GM21390 (cell line): ENCODE data around the gene SLC25A18.
"Not testable (repeated sequence)": the region's sequence is repeated elsewhere in the genome, so short reads cannot be mapped to it uniquely, and the experiment has no call there.

Experiments used
- ATAC-seq: cut with Tn5 transposase; IDR thresholded peaks from one replicate; pipeline ENCODE4 v1.9.1; 2021; ENCODE audit not compliant: unreplicated experiment

The SLC25A18 gene, protein sequence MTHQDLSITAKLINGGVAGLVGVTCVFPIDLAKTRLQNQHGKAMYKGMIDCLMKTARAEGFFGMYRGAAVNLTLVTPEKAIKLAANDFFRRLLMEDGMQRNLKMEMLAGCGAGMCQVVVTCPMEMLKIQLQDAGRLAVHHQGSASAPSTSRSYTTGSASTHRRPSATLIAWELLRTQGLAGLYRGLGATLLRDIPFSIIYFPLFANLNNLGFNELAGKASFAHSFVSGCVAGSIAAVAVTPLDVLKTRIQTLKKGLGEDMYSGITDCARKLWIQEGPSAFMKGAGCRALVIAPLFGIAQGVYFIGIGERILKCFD

DNA sequence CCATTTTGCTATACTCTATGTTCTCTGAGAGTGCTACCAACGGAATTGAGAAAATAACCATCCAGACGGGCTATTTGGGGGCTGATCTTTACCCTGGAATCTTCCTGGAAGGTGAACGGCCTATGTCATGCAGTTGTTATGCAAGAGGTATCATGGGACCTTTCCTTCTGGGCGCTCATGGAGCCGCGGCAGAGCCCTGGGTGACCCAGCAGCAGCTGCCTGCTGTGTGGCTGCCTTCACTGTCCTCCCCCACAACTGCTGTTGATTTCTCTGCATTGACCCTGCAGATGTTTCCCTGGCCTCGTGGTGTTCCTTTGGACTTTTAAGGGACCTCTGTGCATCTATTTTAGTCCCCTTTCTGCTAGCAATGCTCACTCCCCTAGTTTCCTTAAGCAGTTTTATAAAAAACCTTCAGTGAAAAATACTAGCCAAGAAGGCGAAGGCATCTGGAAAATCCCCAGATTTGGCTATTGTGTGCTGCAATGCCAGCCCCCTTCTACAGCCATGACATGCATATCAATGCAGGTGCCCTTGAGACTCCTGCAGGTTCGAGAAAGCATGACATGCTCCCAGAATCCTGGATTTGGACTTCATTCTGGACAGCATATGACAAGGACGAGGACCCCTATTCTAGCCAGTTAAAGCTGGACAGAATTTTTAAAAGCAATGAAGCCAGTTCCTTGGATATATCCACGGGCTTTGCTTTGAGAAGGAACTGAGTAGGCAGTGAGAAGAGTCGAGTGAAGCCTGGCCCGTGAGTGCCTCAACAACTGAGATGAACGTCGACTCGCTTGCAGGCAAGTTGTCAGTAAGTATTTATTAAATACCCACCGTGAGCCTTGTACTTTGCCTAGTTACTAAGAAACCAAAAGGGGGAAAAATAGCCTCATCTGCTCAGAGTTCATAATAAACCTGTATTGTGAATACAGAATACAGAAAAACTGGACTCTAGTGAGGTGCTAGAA, at the start of gene SLC25A18:
Gene SLC25A18, plus strand, starts transcription at position 593 of the 965 bp plus-strand sequence. CDS start 16,447 bp downstream, outside the sequence.
- ATAC-seq, result no peak

DNA sequence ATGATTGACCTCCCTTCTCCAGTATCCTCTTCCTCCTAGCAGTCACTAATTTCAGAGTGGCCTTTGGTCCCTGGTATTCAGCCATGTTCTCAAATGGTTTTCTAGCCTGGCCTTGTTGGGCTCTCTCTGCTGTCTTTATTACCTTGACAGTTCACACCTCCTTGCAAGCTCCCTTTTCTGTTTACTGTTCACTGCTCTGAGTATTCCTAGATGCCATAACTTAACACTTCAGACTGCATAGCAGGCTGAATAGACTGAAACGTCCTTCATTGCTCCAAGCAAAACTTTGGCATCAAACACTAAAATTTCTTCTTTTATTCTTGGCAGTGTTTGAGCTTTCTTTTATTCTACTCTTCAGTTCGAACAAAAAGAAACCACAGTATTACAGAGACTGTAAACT, 49.7 kb upstream of the SLC25A18 start:
- no peak for ATAC-seq

DNA sequence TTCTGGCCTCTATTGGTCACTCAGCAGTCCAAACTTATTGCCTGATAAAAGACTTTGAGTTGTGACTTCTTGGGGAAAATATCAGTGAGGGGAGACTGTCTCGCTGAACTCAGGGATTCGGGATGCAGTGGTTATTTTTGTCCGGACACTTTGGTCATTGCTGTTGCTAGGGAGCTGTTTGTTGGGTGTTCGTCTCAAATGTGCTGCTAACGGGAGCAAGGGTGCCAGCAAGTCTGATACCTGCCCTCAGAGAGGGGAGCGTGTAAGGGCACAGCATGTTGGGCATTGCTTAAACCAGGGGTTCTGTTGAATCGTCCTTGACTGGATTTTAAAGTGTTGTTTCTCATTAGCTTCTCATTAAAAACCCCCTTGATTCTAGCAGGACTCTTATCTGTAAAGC, 49.2 kb upstream of the SLC25A18 start:
- ATAC-seq, result no peak

DNA sequence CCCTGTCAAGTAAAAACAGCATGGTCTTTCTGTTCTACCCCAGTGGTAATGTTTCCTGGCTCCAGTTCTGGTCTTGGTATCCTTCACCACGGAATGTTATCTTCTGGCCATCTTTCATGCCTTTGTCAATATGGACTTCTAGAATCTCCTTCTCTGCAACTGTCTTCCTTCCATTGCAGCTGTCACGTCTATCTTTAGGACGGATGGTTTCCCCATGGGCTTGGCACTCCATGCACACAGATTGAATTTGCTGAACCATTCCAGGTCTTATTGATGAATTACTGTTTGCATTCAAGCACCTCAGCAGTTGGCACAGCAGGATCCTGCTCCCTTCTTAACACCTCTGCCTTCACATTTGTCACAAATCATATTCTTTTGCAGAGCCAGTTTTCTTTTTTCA, 44.9 kb upstream of the SLC25A18 start:
- ATAC-seq, result no peak

DNA sequence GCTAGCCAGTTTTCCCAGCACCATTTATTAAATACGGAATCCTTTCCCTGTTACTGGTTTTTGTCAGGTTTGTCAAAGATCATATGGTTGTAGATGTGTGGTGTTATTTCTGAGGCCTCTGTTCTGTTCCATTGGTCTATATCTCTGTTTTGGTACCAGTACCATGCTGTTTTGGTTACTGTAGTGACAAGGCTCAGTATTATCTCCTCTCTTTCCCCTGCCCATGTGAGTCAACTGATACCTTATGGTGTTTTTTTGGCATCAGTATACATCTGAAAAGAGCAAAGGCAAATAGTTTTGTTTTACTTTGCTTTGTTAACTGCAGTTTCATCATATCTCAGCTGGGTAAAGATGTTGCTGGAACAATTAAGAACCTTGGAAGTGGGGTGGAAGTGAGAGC, 41.3 kb upstream of the SLC25A18 start:
- ATAC-seq, result not testable (repeated sequence)

DNA sequence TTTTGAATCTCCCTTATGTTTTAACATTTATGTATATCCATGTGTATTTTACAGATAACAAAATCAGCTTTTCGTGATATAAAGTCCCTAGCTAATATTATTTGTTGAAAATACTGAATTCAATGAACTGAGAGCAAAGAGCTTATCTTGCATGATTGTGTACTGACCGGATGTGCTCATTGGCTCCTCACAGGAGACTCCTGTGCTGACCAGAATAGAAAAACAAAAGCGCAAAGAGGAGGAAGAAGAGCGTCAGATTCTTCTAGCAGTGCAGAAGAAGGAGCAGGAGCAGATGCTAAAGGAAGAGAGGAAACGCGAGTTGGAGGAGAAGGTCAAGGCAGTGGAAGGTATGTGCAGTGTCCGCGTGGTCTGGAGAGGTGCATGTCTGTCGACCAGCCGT, 39.4 kb upstream of the SLC25A18 start:
- no peak for ATAC-seq

DNA sequence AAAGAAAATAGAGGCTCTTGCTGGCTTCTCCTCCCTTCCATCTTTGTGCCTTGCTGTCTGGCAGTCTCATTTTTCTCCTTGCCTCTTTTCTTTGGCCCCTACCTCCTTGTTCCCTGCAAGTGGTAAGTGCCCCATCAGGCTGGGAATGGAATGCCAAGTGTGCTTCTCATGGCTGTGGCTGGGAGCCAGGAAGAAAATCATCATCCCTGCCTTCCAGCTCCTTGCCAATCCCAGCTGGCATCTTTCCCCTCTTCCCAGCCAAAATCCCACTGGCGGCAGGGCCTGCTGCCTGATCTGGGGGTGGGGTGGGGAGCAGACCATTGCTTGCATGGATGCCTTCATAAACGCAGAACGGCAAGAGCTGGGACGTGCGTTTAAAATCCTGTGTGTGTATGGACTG, 27.0 kb upstream of the SLC25A18 start:
- ATAC-seq, result no peak

DNA sequence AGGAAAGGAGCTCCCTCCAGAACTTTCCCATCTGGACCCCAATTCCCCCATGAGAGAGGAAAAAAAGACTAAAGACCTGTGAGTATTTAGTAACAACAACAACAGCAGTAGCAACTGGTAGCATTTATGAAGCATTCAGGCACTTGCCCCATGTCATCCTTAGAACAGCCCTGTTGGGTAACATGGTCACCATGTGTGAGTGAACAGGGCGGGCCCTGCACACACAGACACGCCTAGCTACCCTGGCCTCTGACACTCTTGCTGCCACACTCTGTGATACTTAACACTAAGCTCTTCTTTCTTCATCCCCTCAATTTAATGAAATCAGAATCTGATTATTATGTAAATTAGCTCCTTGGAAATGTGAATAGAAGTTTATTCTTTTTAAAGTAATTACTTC, 26.1 kb upstream of the SLC25A18 start:
- ATAC-seq, result no peak

DNA sequence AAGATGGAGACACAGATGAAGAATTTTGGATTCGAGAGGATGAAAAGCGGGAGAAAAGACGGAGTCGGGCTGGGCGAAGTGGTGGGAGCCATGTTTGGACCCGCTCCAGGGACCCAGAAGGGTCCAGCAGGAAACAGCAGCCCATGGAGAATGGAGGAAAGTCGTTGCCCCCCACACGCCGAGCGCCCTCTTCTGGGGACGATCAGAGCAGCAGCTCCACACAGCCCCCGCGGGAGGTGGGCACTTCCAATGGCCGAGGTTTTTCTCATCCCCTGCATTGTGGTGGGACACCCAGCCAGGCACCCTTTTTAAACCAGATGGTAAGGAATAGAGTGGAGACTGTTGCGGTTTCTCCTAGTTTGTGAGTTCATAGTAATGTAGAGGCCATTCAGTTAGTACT, 22.8 kb upstream of the SLC25A18 start:
- ATAC-seq, result no peak

DNA sequence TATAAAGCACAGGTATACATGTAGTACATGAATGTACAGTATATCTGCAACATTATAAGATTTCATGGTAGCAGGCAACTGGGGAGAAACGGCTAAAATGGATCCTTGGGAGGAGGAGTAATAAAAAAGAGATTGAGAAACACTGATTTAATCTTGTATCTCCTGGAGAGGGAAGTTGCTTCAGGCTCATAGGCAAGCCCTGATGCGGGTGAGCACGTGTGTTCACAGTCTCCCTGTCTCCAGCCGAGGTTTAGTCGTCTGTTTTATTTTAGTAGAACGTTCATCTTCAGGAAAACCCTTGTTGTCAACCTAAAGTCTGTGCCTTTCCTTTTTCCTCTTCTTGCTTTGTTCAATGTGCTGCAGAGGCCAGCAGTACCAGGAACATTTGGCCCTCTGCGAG, 21.8 kb upstream of the SLC25A18 start:
- no peak for ATAC-seq

DNA sequence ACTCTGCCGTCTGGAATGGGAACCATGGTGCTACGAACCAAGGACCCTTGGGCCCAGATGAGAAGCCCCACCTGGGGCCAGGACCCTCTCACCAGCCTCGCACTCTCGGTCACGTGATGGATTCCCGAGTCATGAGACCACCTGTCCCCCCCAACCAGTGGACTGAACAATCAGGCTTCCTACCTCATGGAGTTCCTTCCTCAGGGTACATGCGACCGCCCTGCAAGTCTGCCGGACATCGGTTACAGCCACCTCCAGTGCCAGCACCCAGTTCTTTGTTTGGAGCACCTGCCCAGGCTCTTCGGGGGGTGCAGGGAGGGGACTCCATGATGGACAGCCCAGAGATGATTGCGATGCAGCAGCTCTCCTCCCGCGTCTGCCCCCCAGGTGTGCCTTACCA, 20.8 kb upstream of the SLC25A18 start:
- ATAC-seq, result no peak

DNA sequence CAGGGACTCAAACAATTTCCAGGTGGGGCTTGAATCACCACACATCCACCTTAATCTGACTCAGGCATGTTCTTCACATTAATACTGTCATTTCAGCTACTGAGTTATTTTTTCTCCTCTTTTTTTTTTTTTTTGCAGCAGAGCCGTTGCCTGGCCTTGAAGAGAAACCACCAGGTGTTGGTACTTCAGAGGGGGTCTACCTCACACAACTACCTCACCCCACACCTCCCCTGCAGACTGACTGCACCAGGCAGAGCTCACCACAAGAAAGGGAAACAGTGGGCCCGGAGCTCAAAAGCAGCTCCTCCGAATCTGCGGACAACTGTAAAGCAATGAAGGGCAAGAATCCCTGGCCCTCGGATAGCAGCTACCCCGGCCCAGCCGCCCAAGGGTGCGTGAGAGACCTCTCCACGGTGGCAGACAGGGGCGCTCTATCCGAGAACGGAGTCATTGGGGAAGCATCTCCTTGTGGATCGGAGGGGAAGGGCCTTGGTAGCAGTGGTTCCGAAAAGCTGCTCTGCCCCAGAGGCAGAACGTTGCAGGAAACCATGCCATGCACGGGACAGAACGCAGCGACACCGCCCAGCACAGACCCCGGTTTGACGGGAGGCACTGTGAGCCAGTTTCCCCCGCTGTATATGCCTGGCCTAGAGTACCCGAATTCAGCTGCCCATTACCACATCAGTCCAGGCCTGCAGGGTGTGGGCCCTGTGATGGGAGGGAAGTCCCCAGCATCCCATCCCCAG, 15.1 kb upstream of the SLC25A18 start:
- ATAC-seq, result no peak

DNA sequence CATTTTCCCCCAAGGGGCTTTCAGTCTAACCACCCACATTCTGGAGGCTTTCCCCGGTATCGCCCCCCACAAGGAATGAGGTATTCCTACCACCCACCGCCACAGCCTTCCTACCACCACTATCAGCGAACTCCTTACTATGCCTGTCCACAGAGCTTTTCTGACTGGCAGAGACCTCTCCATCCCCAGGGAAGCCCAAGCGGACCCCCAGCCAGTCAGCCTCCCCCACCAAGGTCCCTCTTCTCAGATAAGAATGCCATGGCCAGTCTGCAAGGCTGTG, 14.6 kb upstream of the SLC25A18 start:
- no peak for ATAC-seq

DNA sequence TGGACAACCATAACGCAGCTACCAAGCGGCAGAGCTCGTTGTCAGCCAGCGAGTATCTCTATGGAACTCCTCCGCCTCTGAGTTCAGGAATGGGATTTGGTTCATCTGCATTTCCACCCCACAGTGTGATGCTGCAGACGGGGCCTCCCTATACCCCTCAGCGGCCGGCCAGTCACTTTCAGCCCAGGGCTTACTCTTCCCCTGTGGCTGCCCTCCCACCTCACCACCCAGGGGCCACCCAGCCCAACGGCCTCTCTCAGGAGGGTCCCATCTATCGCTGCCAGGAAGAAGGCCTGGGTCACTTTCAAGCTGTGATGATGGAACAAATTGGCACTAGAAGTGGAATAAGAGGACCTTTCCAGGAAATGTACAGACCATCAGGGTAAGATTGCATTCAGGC, 14.1 kb upstream of the SLC25A18 start:
- ATAC-seq, result no peak

DNA sequence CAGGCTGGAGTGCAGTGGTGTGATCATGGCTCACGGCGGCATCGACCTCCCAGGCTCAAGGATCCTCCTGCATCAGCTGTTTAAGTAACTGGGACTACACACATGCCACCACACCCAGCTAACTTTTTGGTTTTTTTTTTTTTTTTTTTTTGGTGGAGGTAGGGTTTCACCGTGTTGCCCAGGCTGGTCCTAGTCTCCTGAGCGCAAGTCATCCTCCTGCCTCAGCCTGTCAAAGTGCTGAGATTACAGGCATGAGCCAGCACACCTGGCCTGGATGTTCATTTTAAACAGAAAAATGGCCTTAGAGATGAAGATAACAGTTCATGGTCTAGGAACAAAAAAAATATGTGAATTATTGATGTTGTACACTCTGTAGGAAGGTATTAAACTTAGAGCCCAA, 13.6 kb upstream of the SLC25A18 start:
- no peak for ATAC-seq

DNA sequence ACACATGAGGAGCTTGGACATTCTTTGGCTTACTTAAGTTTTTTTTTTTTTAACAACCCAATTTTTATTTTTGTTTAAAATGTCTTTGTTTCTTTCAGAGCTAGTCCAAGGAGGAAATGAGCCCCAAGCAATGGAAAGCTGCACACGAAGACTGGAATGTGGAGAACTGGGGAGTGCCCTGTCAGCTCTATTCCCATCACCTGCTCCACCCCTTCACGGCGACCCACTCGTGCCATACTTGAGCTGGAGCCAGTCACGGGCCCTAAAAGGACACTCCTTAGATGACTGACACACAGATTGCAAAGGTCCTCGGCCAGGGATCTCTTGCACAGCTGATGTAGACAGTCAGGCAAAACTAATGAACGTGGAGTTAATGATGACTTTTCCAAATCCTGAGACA, 10.6 kb upstream of the SLC25A18 start:
- ATAC-seq, result no peak

DNA sequence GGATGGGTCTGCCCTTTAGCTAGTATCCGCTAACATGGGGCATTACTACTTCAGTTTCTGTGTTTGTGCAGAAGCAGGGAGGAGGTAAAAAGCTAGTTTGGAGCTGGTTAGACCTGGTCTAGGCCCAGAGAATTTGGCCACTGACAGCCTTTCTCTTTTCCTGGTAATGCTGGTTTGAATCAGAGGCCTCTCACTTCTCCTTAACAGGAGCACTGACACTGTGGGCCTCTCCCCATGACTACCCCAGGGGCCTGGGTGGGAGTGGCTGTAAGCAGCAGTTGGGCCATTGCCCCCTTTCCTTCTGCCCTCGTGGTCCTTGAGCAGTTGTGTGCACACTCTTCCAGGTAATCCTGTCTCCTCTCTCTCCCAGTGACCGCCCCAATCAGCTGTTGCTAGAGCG, 8.5 kb upstream of the SLC25A18 start:
- ATAC-seq, result no peak

DNA sequence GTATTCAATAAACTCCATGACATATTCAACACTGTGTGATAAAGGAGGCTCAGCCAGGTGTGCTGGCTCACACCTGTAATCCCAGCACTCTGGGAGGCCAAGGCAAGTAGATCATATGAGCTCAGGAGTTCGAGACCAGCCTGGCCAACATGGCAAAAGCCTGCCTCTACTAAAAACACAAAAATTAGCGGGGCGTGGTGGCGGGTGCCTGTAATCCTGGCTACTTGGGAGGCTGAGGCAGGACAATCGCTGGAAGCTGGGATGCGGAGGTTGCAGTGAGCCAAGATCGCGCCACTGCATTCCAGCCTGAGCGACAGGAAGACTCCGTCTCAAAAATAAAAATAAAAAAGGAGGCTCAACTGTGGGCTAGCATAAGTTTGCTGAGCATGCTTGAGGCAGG, 4.1 kb upstream of the SLC25A18 start:
- no peak for ATAC-seq

DNA sequence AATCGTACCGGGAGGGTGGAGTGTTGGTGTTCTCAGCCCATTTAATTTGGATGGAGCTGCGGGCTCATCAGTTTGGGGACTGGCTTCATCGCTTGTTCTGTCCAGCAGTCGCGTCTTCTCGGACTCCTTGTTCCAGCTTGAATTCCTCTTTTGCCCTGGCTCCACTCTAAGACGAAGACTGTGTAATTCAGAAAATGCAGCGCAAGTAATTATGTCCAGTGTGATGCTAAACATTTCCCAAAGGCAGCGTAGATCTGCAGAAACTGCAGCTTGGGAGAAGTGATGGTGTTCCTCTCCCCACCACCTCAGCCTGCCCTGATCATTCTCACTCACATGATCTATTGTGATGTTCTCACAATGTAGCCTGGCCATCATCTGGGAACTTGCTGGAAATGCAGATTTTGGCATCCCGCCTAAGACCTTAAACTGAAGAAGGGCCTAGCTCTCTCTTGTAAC, 666 bp downstream of the SLC25A18 start:
- no peak for ATAC-seq

DNA sequence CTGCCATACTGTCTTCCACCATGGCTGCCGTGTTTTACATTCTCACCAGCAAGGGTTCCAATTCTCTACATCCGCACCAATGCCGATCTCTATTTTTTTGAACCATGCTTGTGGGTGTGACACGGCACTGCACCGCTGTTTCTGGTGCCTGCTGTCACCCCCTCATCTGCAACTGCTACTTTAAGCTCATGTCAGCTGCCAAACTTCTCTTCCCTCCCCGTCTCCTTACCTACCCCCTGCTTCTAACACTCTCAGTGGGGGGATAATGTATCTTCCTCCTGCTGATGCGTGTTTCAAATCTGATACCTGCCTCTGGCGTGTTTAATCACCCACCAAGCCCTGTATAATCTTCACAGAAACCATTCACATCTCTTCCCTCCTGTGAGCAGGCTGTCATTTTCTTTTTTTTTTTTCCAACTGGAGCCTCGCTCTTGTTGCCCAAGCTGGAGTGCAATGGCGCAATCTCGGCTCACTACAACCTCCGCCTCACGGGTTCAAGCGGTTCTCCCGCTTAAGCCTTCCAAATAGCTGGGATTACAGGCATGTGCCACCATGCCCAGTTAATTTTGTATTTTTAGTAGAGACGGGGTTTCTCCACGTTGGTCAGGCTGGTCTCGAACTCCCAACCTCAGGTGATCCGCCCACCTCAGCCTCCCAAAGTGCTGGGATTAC, 2.9 kb downstream of the SLC25A18 start:
- not testable (repeated sequence) for ATAC-seq

DNA sequence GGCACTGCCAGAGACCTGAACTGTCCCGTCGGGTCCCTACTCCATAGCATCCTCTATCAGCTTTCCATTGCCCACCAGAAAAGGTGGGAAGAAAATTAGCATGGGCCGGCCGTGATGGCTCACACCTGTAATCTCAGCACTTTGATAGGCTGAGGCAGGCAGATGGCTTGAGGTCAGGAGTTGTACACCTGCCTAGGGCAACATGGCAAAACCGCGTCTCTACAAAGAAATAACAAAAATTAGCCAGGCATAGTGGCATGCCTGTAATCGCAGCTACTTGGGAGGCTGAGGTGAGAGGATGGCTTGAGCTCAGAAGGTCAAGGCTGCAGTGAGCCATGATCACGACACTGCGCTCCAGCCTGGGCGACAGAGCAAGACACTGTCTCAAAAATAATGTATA, 3.5 kb downstream of the SLC25A18 start:
- no peak for ATAC-seq
